A673 (cell line): ENCODE measurements around the gene NHSL1. TPM values are rescaled to one million over a fixed set of nuclear protein-coding genes. Genes with fewer than 3 reads are reported as not detected.

Experiments
- BruUV-seq: library from RNA; stranded (reverse); fragments of 400-500 nt; replicated peaks from 2 replicates; lab custom pipeline; 2021; lab: Mats Ljungman, UMichigan
- CTCF ChIA-PET: fragments of 300-600 bp; sonication (Branson Sonifier 250); formaldehyde crosslinking; loops from one replicate; lab custom pipeline; 2022; ENCODE audit warnings: antibody characterized with exemption; lab: Charles Lee
- POLR2A ChIA-PET: fragments of 300-600 bp; sonication (Branson Sonifier 250); formaldehyde crosslinking; loops from one replicate; lab custom pipeline; 2022; ENCODE audit warnings: antibody characterized with exemption; ENCODE audit not compliant: low non-redundant PET; lab: Charles Lee
- DNase-seq: peaks from one replicate; pipeline ENCODE4 v3.0.0-alpha.2; 2015; ENCODE audit warnings: low spot score
- H3K27ac ChIP-seq: fragments of 200-600 bp; sonication (generic); 2 replicates; pipeline ENCODE4 v1.5.1; 2016; ENCODE audit warnings: mixed run types, low read depth, mild to moderate bottlenecking, mixed read lengths, antibody characterized with exemption, low read length; ENCODE audit not compliant: poor library complexity, severe bottlenecking
- H3K27me3 ChIP-seq: fragments of 200-600 bp; sonication (generic); replicated peaks from 2 replicates; pipeline ENCODE4 v1.6.1; 2017; ENCODE audit warnings: mixed run types, low read depth, mild to moderate bottlenecking, mixed read lengths, antibody characterized with exemption, low read length; ENCODE audit not compliant: insufficient read depth, poor library complexity
- H3K36me3 ChIP-seq: fragments of 200-600 bp; sonication (generic); 2 replicates; pipeline ENCODE4 v1.6.1; 2016; ENCODE audit warnings: mixed run types, mild to moderate bottlenecking, mixed read lengths, antibody characterized with exemption, low read length; ENCODE audit not compliant: insufficient read depth, poor library complexity, severe bottlenecking
- H3K4me1 ChIP-seq: fragments of 200-600 bp; sonication (generic); 2 replicates; pipeline ENCODE4 v1.6.1; 2017; ENCODE audit warnings: mixed run types, mild to moderate bottlenecking, mixed read lengths, antibody characterized with exemption, low read length; ENCODE audit not compliant: insufficient read depth, poor library complexity, severe bottlenecking
- H3K4me3 ChIP-seq: fragments of 200-600 bp; sonication (generic); 2 replicates; pipeline ENCODE4 v1.5.1; 2016; ENCODE audit warnings: low read depth, mixed run types, mild to moderate bottlenecking, mixed read lengths, low read length; ENCODE audit not compliant: poor library complexity, severe bottlenecking
- H3K9me3 ChIP-seq: fragments of 200-600 bp; sonication (generic); 2 replicates; pipeline ENCODE4 v1.6.1; 2016; ENCODE audit warnings: mixed run types, low read depth, mild to moderate bottlenecking, mixed read lengths, antibody characterized with exemption, low read length; ENCODE audit not compliant: poor library complexity, severe bottlenecking
- EZH2 ChIP-seq: fragments of 200-600 bp; sonication (generic); IDR thresholded peaks from 2 replicates; pipeline ENCODE4 v1.6.1; 2017; ENCODE audit warnings: borderline replicate concordance, low read depth, mild to moderate bottlenecking, mixed read lengths, antibody characterized with exemption, low read length; ENCODE audit not compliant: poor library complexity, severe bottlenecking
- intact Hi-C: fragments of 100-400 bp; cut with micrococcal nuclease; formaldehyde crosslinking; loops from one replicate; pipeline ENCODE4 v1.10.0; 2022; ENCODE audit not compliant: unreplicated experiment
- total RNA-seq: library from RNA; stranded (reverse); gene quantifications from 2 replicates; pipeline ENCODE4 v1.2.3, GENCODE V29; 2021
- TF ChIP-seq, protein P1 (sequence below): fragments of 300-800, 200-600 bp; sonication (generic); conservative IDR thresholded peaks from 2 replicates; pipeline ENCODE4 v1.5.1; 2017; ENCODE audit warnings: low read depth, mild to moderate bottlenecking, antibody characterized with exemption, low read length, moderate library complexity, mixed read lengths

NHSL1 gene
- total RNA-seq, 1 experiment from 2014 or later: 33.1 TPM

DNA sequence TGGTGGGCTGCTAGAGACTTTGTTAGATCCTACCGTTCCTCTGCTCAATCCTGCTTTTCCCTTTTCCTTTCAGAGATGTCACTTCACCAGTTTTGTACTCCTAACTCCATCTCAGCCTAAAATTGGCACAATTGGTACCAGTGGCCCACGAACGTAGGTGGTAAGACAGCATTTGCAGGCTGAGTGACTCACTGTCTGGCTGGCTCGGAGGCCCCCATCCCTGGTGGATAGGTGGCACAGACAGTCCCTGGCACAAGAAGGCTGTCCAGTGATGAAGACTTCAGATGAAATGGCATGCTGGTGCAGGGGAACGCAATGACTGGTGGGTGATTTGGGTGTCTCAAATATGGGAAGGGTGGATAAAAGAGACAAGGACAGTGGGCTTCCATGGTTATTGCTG lies 84.2 kb downstream of the NHSL1 start:
- intact Hi-C loops: no loop called here
- H3K27me3 ChIP-seq: no peaks in the 10 kb centered on the region
- POLR2A ChIA-PET: no interaction called here

DNA sequence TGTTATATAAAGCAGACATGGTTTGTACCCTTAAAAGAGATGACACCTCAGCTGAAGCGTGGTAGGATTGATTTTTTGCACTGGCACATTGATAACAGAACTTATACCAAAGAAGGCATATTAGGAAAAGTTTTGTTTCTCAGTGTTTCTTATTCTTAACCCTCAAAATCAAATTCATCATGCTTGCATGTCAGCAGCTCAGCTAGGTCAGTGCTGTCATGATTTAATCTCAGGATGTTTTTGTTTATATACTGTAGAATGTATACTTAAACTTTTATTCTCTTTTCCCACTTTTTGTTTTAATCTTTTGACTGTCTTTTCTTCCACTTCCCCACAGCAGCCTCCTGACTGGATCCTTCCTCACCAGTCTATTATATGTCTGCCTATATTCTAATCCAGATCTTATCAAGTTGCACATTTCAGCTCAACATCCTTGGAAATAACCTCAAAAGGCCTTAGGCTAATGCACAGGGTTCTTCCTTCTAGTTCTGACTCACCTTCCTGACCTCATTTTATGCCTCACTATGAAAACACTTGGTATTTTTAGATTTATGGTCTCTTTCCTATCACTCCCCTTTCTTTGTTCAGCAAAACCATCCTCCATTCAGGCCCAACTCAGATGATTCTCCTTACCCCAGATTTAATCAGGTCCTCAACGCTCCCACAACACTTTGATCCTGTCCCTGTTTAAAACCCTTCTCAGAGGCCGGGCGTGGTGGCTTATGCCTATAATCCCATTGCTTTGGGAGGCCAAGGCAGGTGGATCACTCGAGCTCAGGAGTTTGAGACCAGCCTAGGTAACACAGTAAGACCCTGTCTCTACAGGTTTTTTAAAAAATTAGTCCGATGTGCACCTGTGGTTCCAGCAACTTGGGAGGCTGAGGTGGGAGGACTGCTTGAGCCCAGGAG lies 88.1 kb downstream of the NHSL1 start:
- H3K27ac ChIP-seq: no peak overlapping the region

More for the DNA sequence above, 84.2 kb downstream of the NHSL1 start:
- H3K4me3 ChIP-seq: no peak overlapping the region
- H3K27ac ChIP-seq: no peak overlapping the region
- H3K36me3 ChIP-seq: no peaks in the 10 kb centered on the region
- peaks cover 4% of the 10 kb centered on the region for H3K4me1 ChIP-seq
- DNase-seq: no peak
- BruUV-seq: no TSS peak
- H3K9me3 ChIP-seq: no peaks in the 10 kb centered on the region
- TF ChIP-seq, protein P1, sequence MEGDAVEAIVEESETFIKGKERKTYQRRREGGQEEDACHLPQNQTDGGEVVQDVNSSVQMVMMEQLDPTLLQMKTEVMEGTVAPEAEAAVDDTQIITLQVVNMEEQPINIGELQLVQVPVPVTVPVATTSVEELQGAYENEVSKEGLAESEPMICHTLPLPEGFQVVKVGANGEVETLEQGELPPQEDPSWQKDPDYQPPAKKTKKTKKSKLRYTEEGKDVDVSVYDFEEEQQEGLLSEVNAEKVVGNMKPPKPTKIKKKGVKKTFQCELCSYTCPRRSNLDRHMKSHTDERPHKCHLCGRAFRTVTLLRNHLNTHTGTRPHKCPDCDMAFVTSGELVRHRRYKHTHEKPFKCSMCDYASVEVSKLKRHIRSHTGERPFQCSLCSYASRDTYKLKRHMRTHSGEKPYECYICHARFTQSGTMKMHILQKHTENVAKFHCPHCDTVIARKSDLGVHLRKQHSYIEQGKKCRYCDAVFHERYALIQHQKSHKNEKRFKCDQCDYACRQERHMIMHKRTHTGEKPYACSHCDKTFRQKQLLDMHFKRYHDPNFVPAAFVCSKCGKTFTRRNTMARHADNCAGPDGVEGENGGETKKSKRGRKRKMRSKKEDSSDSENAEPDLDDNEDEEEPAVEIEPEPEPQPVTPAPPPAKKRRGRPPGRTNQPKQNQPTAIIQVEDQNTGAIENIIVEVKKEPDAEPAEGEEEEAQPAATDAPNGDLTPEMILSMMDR: no peak
- TF ChIP-seq EZH2: no peak
- CTCF ChIA-PET: no interaction called here

DNA sequence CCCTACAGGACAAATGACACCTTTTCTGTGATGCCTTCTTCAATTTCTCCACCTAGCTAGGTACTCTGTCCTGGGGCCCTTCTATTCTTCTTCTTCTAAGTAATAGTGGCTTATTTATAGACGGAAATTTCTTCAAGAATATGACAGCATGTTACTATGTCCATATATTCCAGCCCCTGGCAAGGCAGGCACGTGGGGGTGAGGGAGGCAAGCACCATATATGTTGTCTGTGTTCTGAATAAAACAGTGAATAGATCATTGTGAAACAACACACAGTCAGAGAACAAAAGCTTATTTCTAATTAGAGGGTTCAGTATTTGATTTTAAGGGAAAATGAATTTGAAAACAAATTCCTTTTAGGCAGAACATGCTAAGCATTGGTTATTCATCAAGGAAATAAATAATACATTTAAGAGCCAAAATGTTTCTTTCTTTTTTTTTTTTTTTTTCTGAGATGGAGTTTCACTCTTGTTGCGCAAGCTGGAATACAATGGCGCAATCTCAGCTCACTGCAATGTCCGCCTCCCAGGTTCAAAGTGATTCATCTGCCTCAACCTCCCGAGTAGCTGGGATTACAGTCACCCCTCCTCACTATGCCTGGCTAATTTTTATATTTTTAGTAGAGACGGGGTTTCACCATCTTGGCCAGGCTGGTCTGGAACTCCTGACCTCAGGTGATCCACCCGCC lies 89.1 kb downstream of the NHSL1 start:
- no peak overlapping the region for H3K4me3 ChIP-seq
- BruUV-seq: no TSS peak
- peaks cover 4% of the 10 kb centered on the region for H3K4me1 ChIP-seq
- no peaks in the 10 kb centered on the region for H3K27me3 ChIP-seq
- H3K9me3 ChIP-seq: no peaks in the 10 kb centered on the region
- TF ChIP-seq, protein P1: no peak
- TF ChIP-seq EZH2: no peak
- no peaks in the 10 kb centered on the region for H3K36me3 ChIP-seq
- H3K27ac ChIP-seq: no peak overlapping the region
- intact Hi-C loops: no loop called here
- POLR2A ChIA-PET: no interaction called here
- CTCF ChIA-PET: no interaction called here
- no peak for DNase-seq

More for the DNA sequence above, 88.1 kb downstream of the NHSL1 start:
- no peak for DNase-seq
- BruUV-seq: no TSS peak
- TF ChIP-seq EZH2: no peak
- TF ChIP-seq, protein P1: no peak
- no peaks in the 10 kb centered on the region for H3K27me3 ChIP-seq
- intact Hi-C loops: no loop called here
- H3K36me3 ChIP-seq: no peaks in the 10 kb centered on the region
- H3K4me1 ChIP-seq: peaks cover 4% of the 10 kb centered on the region
- CTCF ChIA-PET: no interaction called here
- no peak overlapping the region for H3K4me3 ChIP-seq
- H3K9me3 ChIP-seq: no peaks in the 10 kb centered on the region
- POLR2A ChIA-PET: no interaction called here
